GM18508 (cell line): ENCODE measurements around the gene USP10.
"Not testable (repeated sequence)": the region's sequence is repeated elsewhere in the genome, so short reads cannot be mapped to it uniquely, and the experiment has no call there.

ENCODE experiments used
- ATAC-seq: cut with Tn5 transposase; IDR thresholded peaks from one replicate; pipeline ENCODE4 v1.9.1; 2021; ENCODE audit warnings: moderate number of reproducible peaks; ENCODE audit not compliant: insufficient read depth, unreplicated experiment

The USP10 gene

DNA sequence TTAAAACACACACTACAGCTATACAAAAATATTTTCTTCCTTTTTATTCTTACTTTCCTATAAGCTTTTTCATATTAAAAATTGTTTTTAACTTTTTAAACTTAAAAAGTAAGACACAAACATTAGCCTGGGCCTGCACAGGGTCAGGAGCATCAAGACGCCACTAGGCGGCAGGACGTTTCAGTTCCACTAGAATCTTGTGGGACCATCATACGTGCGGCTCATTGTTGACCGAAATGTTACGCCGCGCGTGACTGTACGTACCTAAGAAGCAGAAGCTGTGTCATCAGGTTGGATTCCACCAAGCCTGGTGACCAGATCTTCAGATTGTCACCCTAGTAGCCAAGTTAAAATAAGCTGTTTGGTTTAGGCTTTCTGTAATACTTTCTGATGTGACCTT lies 47.1 kb downstream of the USP10 start:
- no peak for ATAC-seq

- not testable (repeated sequence) for ATAC-seq
Measured at GRCh38 chr16:84748247-84748646, 48.4 kb downstream of the USP10 start.

DNA sequence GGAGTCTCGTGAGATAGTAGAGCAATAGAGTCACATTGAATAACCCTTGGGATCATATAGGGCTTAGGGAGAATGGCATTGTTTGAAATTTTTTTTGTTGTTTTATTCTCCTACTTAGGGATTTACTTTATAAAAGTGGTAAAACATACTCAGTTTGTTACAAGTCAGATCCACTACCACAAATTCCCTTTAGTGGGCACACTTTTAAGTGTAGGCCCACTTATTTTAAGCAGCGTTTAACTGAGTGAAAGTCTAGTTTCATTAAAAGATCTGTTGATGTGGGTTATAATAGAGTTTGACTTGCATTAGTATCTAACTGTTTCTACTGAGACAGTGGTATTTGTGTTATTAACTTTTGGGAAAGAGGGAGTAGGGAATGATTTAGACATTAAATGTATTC lies 49.3 kb downstream of the USP10 start:
- no peak for ATAC-seq

DNA sequence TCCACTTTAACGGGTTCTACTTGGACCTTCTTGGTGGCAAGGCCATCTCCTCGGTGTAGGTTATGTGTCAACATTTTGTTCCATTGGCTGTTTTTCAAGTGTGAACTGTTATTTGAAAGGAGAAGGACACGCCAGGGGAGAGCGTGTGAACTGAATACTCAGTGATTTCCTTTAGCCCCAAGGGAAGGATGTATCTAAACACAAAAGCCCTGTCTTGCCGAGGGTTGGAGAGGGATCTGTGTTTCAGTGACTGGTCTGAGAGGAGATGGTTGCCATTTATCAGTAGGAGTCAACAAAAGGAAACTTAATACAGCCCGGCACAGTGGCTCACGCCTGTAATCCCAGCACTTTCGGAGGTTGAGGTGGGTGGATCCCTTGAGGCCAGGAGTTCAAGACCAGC lies 50.0 kb downstream of the USP10 start:
- no peak for ATAC-seq

- ATAC-seq: no peak
Measured at GRCh38 chr16:84750575-84750974, 50.8 kb downstream of the USP10 start.

GRCh38 chr16:84751241-84751640 lies 51.4 kb downstream of the USP10 start:
- no peak for ATAC-seq

DNA sequence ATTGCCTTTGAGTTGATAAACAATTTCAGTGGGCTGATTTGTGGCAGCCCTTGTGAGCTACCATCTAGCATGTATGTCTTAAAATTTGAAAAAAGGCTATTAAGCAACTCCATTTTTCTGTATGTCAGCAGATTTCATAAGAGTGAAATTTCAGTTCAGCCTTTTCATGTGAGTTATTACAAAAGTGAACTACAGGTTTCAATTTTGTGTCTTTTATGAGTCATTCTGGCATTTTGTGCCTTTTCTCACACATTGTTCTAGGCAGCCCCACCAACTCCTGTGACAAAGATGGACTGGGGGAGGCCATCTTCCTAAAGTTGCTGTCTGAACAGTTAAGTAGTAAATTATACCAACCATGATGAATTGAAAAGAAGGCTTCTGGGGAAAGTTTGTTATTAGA lies 52.1 kb downstream of the USP10 start:
- no peak for ATAC-seq

DNA sequence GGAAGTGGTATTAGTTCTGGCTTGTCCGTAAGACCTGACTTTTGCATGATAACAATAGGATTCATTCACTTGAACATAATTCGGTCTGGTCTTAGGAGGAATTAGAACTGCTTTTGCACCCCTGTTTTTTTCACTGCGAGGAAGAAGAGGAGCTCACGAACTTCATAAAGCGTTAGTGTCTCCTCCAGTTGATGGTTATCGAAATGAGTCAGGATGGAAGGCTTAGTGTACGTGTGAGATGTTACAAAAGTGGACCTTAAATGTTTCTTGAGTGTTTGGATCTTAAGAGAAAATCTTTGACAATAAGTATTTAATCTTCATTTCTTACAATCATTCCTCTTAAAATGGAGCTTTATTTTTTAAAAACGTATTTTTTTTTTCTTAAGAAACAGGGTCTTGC lies 52.8 kb downstream of the USP10 start:
- ATAC-seq: no peak

DNA sequence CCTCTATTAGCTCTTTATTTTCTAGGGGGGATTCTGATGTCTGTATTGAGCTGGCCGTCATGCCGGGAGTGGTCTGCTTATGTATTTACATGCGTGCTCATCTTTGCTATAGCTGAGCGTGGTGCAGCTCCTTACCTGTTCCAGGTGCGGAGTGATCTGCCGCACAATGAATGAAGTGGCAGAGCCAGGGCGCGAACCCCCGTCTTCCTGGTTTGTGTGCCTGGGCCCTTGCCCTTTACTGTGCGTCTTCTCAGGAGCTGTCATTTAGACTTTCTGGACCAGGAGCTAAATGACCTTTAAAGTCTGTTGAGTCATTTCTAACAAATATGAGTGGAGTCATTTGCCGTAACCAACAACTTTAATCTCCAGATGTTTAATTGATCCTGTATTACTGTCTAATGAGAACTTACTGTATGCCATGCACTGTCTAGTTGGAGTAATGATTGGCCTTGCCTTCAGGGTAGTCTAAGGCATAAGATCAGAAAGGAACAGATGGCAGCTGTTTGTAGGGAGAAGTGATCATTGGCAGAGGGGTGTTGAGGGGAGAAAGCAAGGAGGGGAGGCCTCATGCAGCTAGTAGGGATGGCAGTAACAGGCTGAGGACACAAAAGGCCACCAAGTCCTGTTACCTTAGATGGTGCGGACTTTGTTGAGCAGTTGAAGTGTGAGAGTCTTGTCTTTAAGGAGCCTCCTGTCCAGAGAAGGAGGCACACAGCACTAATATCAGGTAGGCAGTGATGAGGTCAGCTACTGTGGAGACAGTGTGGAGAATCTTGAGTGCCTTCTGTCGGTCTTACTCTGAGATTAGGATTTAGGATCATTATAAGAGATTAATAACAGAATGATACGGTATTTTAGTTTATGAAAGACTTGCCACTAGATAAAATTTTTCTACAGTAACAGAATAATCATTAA lies 53.9 kb downstream of the USP10 start:
- ATAC-seq: no peak

DNA sequence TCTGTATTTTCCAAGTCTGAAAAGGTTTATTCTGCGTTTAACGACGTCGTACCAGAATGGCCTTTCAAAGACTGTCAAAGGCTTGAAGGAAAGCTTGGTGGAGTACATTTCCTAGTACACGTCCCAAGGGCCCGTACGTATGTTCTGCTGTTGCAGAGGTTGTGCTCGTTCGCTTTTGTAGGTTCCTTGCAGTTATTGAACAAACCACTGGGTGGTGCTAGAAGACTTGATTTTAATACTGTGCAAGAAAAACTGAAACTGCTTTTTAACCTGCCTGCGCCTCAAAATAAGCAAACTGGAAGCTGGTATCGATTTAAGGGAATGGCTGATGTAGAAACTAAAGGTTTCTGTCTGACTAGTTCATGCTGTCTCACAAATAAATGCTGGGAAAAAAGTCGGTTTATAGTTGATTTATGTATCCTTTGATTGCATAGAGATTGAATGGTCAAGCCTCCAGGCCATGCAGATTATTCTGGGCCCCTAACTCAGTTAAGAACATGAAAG lies 54.6 kb downstream of the USP10 start:
- ATAC-seq: no peak

DNA sequence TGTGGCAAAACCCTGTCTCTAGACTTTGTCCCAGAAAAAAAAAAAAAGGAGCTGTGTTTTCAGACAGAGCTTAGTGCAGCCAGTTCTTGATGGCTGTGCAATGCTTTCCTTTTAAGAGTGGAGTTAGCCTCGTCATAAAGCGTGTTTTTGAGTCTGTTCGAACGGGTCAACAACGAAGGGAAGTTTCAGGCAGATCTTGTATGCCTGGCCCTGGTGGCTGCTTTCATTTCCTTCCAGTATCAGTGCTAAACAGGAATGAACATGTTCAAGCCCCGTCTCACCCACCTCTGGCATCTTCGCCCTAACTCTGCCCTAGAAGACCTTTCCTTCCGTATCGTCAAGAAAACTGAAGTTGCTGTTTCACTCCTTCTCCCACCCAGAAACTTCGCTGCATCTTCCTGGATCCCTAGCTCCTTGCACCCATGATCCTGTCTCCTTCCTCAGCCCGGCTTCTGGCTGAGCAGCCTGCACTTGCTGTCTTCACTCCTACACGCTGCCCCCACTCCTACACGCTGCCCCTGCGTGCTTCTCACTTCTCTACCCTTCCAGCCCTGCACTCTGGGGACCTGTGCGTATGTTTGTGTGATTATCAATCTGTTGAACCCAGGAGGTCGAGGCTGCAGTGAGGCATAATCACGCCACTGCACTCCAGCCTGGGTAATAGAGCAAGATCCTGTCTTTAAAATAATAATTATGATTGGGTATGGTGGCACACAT lies 55.3 kb downstream of the USP10 start:
- ATAC-seq: no peak

DNA sequence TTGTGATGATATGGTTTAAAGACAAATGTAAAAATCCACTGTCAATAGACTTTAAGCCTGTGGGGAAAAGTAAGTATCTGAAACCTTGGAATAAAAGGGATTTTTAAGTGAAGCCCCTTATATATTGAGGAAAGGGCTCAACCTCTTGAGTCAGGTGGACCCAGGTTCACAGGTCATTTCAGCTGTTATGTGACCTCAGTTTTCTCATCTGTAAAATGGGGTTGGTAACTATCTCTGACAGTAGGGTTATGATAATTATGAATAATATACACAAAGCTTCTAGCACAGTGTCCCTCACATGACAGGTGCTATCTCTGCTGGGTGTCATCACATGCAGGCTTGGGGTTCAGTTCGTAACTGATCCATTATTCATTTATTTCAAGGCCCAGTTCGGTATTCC lies 57.0 kb downstream of the USP10 start:
- ATAC-seq: no peak

DNA sequence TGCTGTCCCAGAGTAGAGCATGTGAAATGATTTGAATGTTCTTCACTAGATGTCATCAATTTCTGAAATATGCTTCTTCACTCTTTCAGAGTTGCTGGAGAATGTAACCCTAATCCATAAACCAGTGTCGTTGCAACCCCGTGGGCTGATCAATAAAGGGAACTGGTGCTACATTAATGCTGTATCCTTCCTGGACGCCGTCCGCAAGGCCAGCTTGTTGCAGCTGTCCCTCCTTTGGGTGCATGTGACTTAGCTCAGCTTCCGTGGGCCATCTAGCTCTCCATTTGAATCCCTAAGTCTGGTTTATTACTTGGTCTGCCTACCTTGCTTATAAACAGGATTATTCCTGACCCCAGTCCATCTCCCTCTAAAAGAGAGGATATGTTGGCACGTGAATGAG lies 58.8 kb downstream of the USP10 start:
- no peak for ATAC-seq

DNA sequence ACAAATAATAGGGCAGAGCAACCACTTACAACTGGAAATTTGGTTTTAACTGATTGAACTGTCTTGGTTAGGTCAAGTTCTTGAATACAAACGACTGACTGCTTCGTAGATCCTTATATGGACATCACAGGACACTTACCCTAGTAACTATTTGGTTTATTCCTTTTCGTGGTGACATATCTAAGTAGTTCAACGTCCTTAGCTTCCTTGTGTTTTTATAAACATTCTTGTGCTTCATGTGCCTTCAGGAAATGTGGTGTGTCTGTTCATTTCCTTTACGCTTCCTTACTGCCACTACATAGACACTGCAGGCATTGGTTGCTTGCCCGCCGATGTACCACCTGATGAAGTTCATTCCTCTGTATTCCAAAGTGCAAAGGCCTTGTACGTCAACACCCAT lies 59.3 kb downstream of the USP10 start:
- no peak for ATAC-seq

DNA sequence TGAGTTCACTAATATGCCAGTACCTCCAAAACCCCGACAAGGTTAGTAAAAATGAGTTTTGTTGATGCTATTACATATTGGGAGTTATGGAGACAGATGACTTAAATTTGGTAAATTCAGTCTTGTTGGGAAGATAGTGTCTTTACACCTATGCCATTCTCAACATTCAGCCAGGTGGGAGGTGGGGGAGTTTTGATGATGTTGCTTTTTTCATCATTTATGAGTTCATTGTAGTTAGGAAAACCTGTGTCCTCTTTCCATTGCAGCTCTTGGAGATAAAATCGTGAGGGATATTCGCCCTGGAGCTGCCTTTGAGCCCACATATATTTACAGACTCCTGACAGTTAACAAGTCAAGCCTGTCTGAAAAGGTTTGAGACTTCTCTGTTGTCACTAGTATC lies 60.1 kb downstream of the USP10 start:
- ATAC-seq: no peak

- no peak for ATAC-seq
Measured at GRCh38 chr16:84761448-84762368, 61.9 kb downstream of the USP10 start.

DNA sequence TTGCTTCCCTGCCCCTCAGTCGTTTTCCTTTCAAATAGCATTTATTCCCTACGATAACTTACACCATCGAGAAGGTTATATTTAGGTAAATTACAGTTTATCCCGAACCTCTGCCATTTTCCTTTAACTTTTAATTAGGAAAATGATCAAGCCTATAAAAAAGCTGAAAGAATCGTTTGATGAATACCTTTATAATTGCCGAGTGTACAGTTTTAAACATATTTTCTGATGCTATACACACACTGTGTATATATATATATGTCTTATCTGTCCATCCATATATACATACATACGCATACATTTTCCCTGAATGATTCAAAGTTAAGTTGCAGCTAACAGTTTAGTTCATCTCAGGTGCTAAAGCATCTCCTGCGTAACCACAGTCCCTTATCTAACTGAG lies 63.4 kb downstream of the USP10 start:
- ATAC-seq: no peak

DNA sequence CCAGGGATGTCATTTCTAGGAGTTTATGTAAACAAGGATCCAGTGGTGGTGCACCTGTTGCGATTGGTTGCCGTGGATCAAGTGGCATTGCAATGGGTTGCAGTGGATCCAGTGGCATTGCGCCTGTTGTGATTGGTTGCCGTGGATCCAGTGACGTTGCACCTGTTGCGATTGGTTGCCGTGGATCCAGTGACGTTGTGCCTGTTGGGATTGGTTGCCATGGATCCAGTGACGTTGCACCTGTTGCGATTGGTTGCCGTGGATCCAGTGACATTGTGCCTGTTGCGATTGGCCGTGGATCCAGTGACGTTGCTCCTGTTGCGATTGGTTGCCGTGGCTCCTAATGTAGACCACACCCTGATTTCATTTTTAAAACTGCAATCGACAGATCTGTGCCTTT lies 63.8 kb downstream of the USP10 start:
- ATAC-seq: no peak

DNA sequence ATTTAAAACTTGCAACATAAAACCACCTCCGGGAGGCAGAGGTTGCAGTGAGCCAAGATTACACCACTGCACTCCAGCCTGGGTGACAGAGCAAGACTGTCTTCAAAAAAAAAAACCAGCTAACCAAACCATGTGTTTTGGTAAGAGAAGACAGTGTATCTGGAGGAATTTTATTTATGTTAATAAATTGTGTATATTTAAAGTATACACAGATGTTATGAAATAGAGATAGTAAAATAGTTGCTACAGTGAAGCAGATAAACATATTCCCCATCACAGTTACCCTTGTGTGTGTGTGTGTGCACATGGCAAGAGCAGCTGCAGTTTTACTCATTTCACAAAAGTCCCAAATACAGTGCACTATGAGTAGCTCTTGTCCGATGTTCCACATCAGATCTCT lies 65.2 kb downstream of the USP10 start:
- ATAC-seq: no peak
